Lower leg skin (tissue), 4 donors: ENCODE results near the gene ASF1B. TPM values are rescaled to one million over a fixed set of nuclear protein-coding genes. Genes with fewer than 3 reads are reported as not detected.

Source experiments
- DNase-seq, 2 donors: peaks; one replicate each; pipeline ENCODE4 v3.0.0-alpha.2; 2019; ENCODE audit warnings: low spot score in 2 of 2
- H3K4me3 ChIP-seq: fragments of 200-600 bp; sonication (generic); 2 replicates; pipeline ENCODE4 v1.5.1; 2017; ENCODE audit warnings: mild to moderate bottlenecking, low read depth; ENCODE audit not compliant: poor library complexity, severe bottlenecking
- CTCF ChIP-seq, 3 donors: fragments of 450-650 bp; IDR thresholded peaks; one replicate each; pipeline ENCODE4 v1.5.1; 2016; ENCODE audit warnings: antibody characterized with exemption in 3 of 3, mild to moderate bottlenecking in 3 of 3, moderate library complexity in 2 of 3
- POLR2A ChIP-seq, 2 donors: fragments of 450-650 bp; IDR thresholded peaks; one replicate each; pipeline ENCODE4 v1.6.1; 2016 to 2017; ENCODE audit warnings: antibody characterized with exemption in 2 of 2, mild to moderate bottlenecking in 1 of 2, moderate library complexity in 1 of 2
- WGBS, 2 donors: methylation state at CpG; one replicate each; pipeline ENCODE4 v1.1.5; 2018; 5-methylcytosine and 5-hydroxymethylcytosine counted together
- intact Hi-C: fragments of 100-400 bp; cut with DNase I; formaldehyde crosslinking; loops from one replicate; pipeline ENCODE4 v1.15.0; 2023; ENCODE audit warnings: low total_unique reads
- total RNA-seq, 4 donors: library from RNA; depleted of rRNA; stranded (reverse); fragments of >200 nt; gene quantifications; one replicate each; pipeline ENCODE4 v1.1.0, GENCODE V29; 2016

Gene ASF1B
- total RNA-seq, 4 donors from 2014 or later: 1.6 to 3.2 (median 2.3) TPM; not detected in 1

GRCh38 chr19:14162871-14163297 lies 26.5 kb upstream of the ASF1B start:
- intact Hi-C loops: no loop called here
- H3K4me3 ChIP-seq: no peak overlapping the region
- 96 to 98% methylated on average over 38 of the region's 38 CpGs for WGBS, 2 donors
- TF ChIP-seq POLR2A (IDR thresholded peaks at IDR 0.05) (no peak), CTCF (IDR thresholded peaks at IDR 0.05) (no peak)
- DNase-seq: no peak

GRCh38 chr19:14161305-14161704 lies 24.9 kb upstream of the ASF1B start:
- DNase-seq: no peak
- intact Hi-C loops: no loop called here
- TF ChIP-seq POLR2A (IDR thresholded peaks at IDR 0.05): no peak
- TF ChIP-seq CTCF (IDR thresholded peaks at IDR 0.05): no peak
- 84 to 89% methylated on average over 11 to 19 of the region's 19 CpGs for WGBS, 2 donors
- no peak overlapping the region for H3K4me3 ChIP-seq

GRCh38 chr19:14160017-14160703 lies 23.8 kb upstream of the ASF1B start:
- H3K4me3 ChIP-seq: no peak overlapping the region
- WGBS, 2 donors: 84 to 91% methylated on average over 22 to 25 of the region's 25 CpGs
- intact Hi-C loops: no loop called here
- DNase-seq: no peak
- no peak for TF ChIP-seq CTCF (IDR thresholded peaks at IDR 0.05)

GRCh38 chr19:14159059-14159458 lies 22.7 kb upstream of the ASF1B start:
- 62 to 71% methylated on average over 10 to 12 of the region's 12 CpGs for WGBS, 2 donors
- DNase-seq: no peak
- no peak overlapping the region for H3K4me3 ChIP-seq
- intact Hi-C loops: no loop called here
- TF ChIP-seq CTCF (IDR thresholded peaks at IDR 0.05) (no peak), POLR2A (IDR thresholded peaks at IDR 0.05) (no peak)

GRCh38 chr19:14158276-14159023 lies 22.1 kb upstream of the ASF1B start:
- 86 to 100% methylated on average over 10 to 16 of the region's 16 CpGs for WGBS, 2 donors
- no peak for TF ChIP-seq POLR2A (IDR thresholded peaks at IDR 0.05)
- TF ChIP-seq CTCF (IDR thresholded peaks at IDR 0.05): no peak
- DNase-seq: no peak
- no peak overlapping the region for H3K4me3 ChIP-seq
- intact Hi-C loops: no loop called here
